A549 (cell line): ENCODE measurements around the gene UBL7. TPM values are rescaled to one million over a fixed set of nuclear protein-coding genes. Genes with fewer than 3 reads are reported as not detected.

Experiments
- ATAC-seq, 2 experiments: fragments of 200-7000 bp in 1 of 2; fragments of >200 bp in 1 of 2; cut with Nextera tagmentation in 1 of 2; cut with Tn5 transposase in 1 of 2; 3 replicates each; pipeline versions ENCODE4 v1.8.0 to v1.9.1; 2018 to 2020; ENCODE audit warnings: mild to moderate bottlenecking in 1 of 2, moderate library complexity in 1 of 2
- CTCF ChIA-PET: fragments of 300-600 bp; sonication (Branson Sonifier 250); formaldehyde crosslinking; extraction: SDS; loops from one replicate; lab custom pipeline; 2021; ENCODE audit warnings: antibody characterized with exemption, inconsistent platforms; lab: Yijun Ruan, JAX
- POLR2A ChIA-PET: fragments of 350-600 bp; formaldehyde crosslinking; extraction: SDS; loops from one replicate; lab custom pipeline; 2021; ENCODE audit warnings: antibody characterized with exemption, inconsistent platforms; lab: Yijun Ruan, JAX
- DNase-seq, 2 experiments: peaks; one replicate each; pipeline versions ENCODE4 v3.0.0 to v3.0.0-alpha.2; 2011 to 2016; ENCODE audit warnings: low read depth in 1 of 2, low spot score in 1 of 2
- FAIRE-seq: peaks from 2 replicates; lab custom pipeline; 2011; peaks lifted over from hg19 to GRCh38; lab: Jason Lieb, UNC
- H3K27ac ChIP-seq, 2 experiments: fragments of >200 bp; sonication (Bioruptor Twin); formaldehyde crosslinking; 3 replicates each; pipeline ENCODE4 v1.5.1; 2016 to 2017
- H3K4me1 ChIP-seq: fragments of >200 bp; sonication (Bioruptor Twin); formaldehyde crosslinking; 3 replicates; pipeline ENCODE4 v1.6.1; 2016
- H3K4me2 ChIP-seq: fragments of >200 bp; sonication (Bioruptor Twin); formaldehyde crosslinking; 3 replicates; pipeline ENCODE4 v1.6.1; 2016
- H3K4me3 ChIP-seq: fragments of >200 bp; sonication (Bioruptor Twin); formaldehyde crosslinking; 3 replicates; pipeline ENCODE4 v1.5.1; 2016
- H3K9me3 ChIP-seq: fragments of >200 bp; sonication (Bioruptor Twin); formaldehyde crosslinking; 3 replicates; pipeline ENCODE4 v1.6.1; 2016
- BCL3 ChIP-seq: fragments of >200 bp; sonication (Bioruptor Twin); formaldehyde crosslinking; IDR thresholded peaks from 3 replicates; pipeline ENCODE4 v1.6.1; 2016
- CBX2 ChIP-seq: fragments of 200-600 bp; sonication (generic); IDR thresholded peaks from 2 replicates; pipeline ENCODE4 v1.6.1; 2016; ENCODE audit warnings: low read depth, mild to moderate bottlenecking, borderline replicate concordance
- E2F6 ChIP-seq: IDR thresholded peaks from 2 replicates; pipeline ENCODE4 v1.6.1; 2012; ENCODE audit warnings: low read depth, borderline replicate concordance
- ELK1 ChIP-seq: fragments of 150-350 bp; IDR thresholded peaks from 2 replicates; pipeline ENCODE4 v1.6.1; 2014; ENCODE audit warnings: low read depth, mild to moderate bottlenecking, low read length
- GATA3 ChIP-seq: IDR thresholded peaks from 2 replicates; pipeline ENCODE4 v1.6.1; 2012; ENCODE audit warnings: borderline replicate concordance
- HEYL ChIP-seq: fragments of 250-450 bp; sonication (Bioruptor Pico); IDR thresholded peaks from 2 replicates; pipeline ENCODE4 v1.8.0; 2021; ENCODE audit warnings: mild to moderate bottlenecking, moderate library complexity
- HMGXB4 ChIP-seq: fragments of 250-450 bp; sonication (Bioruptor Pico); IDR thresholded peaks from 2 replicates; pipeline ENCODE4 v1.5.0; 2021; ENCODE audit warnings: mild to moderate bottlenecking, moderate library complexity, borderline replicate concordance
- HOXB5 ChIP-seq: fragments of 250-450 bp; sonication (Bioruptor Pico); IDR thresholded peaks from 2 replicates; pipeline ENCODE4 v1.5.0; 2020; ENCODE audit warnings: mild to moderate bottlenecking, moderate library complexity
- JUN ChIP-seq, 2 experiments: fragments of >200 bp; sonication (Bioruptor Twin); formaldehyde crosslinking; IDR thresholded peaks; 2 replicates in 1 of 2; 3 replicates in 1 of 2; pipeline ENCODE4 v1.6.1; 2016 to 2017
- KDM1A ChIP-seq: fragments of 200-600 bp; sonication (generic); IDR thresholded peaks from 2 replicates; pipeline ENCODE4 v1.6.1; 2016; ENCODE audit warnings: low read depth, mild to moderate bottlenecking
- KDM5A ChIP-seq: fragments of 200-600 bp; sonication (generic); IDR thresholded peaks from 2 replicates; pipeline ENCODE4 v1.6.1; 2016; ENCODE audit warnings: antibody characterized with exemption, mild to moderate bottlenecking
- MAFK ChIP-seq: fragments of 450-650 bp; IDR thresholded peaks from 2 replicates; pipeline ENCODE4 v1.6.1; 2014; ENCODE audit not compliant: partially characterized antibody
- MAX ChIP-seq: IDR thresholded peaks from 2 replicates; pipeline ENCODE4 v1.6.1; 2012
- MAZ ChIP-seq: fragments of 150-350 bp; IDR thresholded peaks from 2 replicates; pipeline ENCODE4 v1.6.1; 2014; ENCODE audit warnings: antibody characterized with exemption, low read depth, low read length, borderline replicate concordance
- MYC ChIP-seq: IDR thresholded peaks from 2 replicates; pipeline ENCODE4 v1.6.1; 2012; ENCODE audit warnings: mild to moderate bottlenecking, inconsistent platforms, low read length, improper control_type of control experiment, borderline replicate concordance
- NFE2L2 ChIP-seq: fragments of 150-350 bp; conservative IDR thresholded peaks from 2 replicates; pipeline ENCODE4 v1.6.1; 2014; ENCODE audit warnings: low read length
- NR3C1 ChIP-seq: fragments of >200 bp; sonication (Bioruptor Twin); formaldehyde crosslinking; IDR thresholded peaks from 3 replicates; pipeline ENCODE4 v1.6.1; 2017
- PBX3 ChIP-seq: IDR thresholded peaks from 2 replicates; pipeline ENCODE4 v1.6.1; 2012
- PHF8 ChIP-seq: fragments of 200-600 bp; sonication (generic); IDR thresholded peaks from 2 replicates; pipeline ENCODE4 v1.6.1; 2016; ENCODE audit warnings: low read depth, mild to moderate bottlenecking, antibody characterized with exemption, moderate library complexity, borderline replicate concordance
- TFCP2L1 ChIP-seq: fragments of 250-450 bp; sonication (Bioruptor Pico); IDR thresholded peaks from 2 replicates; pipeline ENCODE4 v1.5.0; 2021; ENCODE audit warnings: mild to moderate bottlenecking
- WGBS: methylation state at CpG from one replicate; pipeline ENCODE4 v1.1.6; 2017; ENCODE audit errors: missing lambda C conversion rate; 5-methylcytosine and 5-hydroxymethylcytosine counted together
- polyA plus RNA-seq, 4 experiments: library from polyadenylated mRNA; depleted of rRNA in 3 of 4; stranded (reverse); fragments of >200 nt; fragmentation: RNase III in 1 of 4; extraction: RNeasy Plus Mini Kit Qiagen cat#74134 plus additional on column Dnase treatment in 1 of 4; gene quantifications; 2 replicates in 3 of 4; 3 replicates in 1 of 4; pipeline ENCODE4 v1.2.3, GENCODE V29; 2011 to 2017

UBL7 gene
- polyA plus RNA-seq, 2 of the 4 experiments (the other 2 are of a cell fraction) = 32.6 to 48.5 TPM

GRCh38 chr15:74403991-74404563 lies 56.9 kb downstream of the UBL7 start:
- POLR2A ChIA-PET = no interaction called here
- DNase-seq (no peak), FAIRE-seq (no peak), ATAC-seq (no peak)
- H3K4me2 ChIP-seq = no peak overlapping the region
- peaks cover 8% of the 10 kb centered on the region; the same call in 1 of the 3 replicates for H3K4me1 ChIP-seq
- WGBS = 81% methylated on average over 13 of the region's 16 CpGs
- H3K27ac ChIP-seq = no peak overlapping the region
- CTCF ChIA-PET = interaction anchor here (0.6 to 6.8 kb wide), 2 partner anchors 22 to 1151 kb away, joined by 3 to 33 read pairs; no protein-coding TSS in a partner anchor
- TF ChIP-seq BCL3 (no peak), MAX (no peak), HEYL (no peak), NFE2L2 (no peak), HMGXB4 (CRISPR knock-in tag) (no peak), HOXB5 (CRISPR knock-in tag) (no peak), E2F6 (no peak), KDM5A (no peak), ELK1 (no peak), KDM1A (no peak), CBX2 (no peak), MAZ (no peak), MYC (no peak), JUN (IDR thresholded peaks at IDR 0.05) (no peak), TFCP2L1 (CRISPR knock-in tag) (no peak), NR3C1 (no peak), PBX3 (no peak), PHF8 (no peak)
- TF ChIP-seq, all 56 proteins: peak for 0
- H3K9me3 ChIP-seq = no peaks in the 10 kb centered on the region
- H3K4me3 ChIP-seq = no peak overlapping the region

- ATAC-seq = no peak
Observed at GRCh38 chr15:74403588-74403919, 57.4 kb downstream of the UBL7 start.

More at GRCh38 chr15:74403588-74403919, 57.4 kb downstream of the UBL7 start:
- no peak overlapping the region for H3K4me3 ChIP-seq
- CTCF ChIA-PET = interaction anchor here (1.1 to 6.8 kb wide), 2 partner anchors 9 to 22 kb away, joined by 4 to 33 read pairs; no protein-coding TSS in a partner anchor
- POLR2A ChIA-PET = no interaction called here
- H3K4me1 ChIP-seq = peaks cover 8% of the 10 kb centered on the region; the same call in 1 of the 3 replicates
- DNase-seq (no peak), FAIRE-seq (no peak)
- H3K27ac ChIP-seq = no peak overlapping the region
- H3K4me2 ChIP-seq = no peak overlapping the region
- no peaks in the 10 kb centered on the region for H3K9me3 ChIP-seq
- no peak for TF ChIP-seq GATA3
- TF ChIP-seq MAFK = no peak
- WGBS = 77% methylated on average over 5 of the region's 10 CpGs
